Aorta (tissue), 5 donors: ENCODE measurements around the gene NCOA7. TPM values are rescaled to one million over a fixed set of nuclear protein-coding genes. Genes with fewer than 3 reads are reported as not detected.
"Not testable (repeated sequence)": the region's sequence is repeated elsewhere in the genome, so short reads cannot be mapped to it uniquely, and the experiment has no call there.

ENCODE experiments used
- ATAC-seq: fragments of 200-7000 bp; cut with Tn5 transposase; one replicate; pipeline ENCODE4 v1.9.1; 2022; ENCODE audit warnings: moderate library complexity; ENCODE audit not compliant: low FRiP score
- DNase-seq, 2 donors: peaks; one replicate each; pipeline ENCODE4 v3.0.0-alpha.2; 2020
- H3K27ac ChIP-seq, 2 donors: one replicate each; pipeline ENCODE4 v1.5.1; 2013; ENCODE audit warnings: low read length in 2 of 2, mild to moderate bottlenecking in 2 of 2, moderate library complexity in 2 of 2, control low read depth in 1 of 2, inconsistent platforms in 1 of 2, low read depth in 1 of 2
- H3K27me3 ChIP-seq, 2 donors: one replicate each; pipeline ENCODE4 v1.6.1; 2013; ENCODE audit warnings: control low read depth in 1 of 2, low read length in 1 of 2, mild to moderate bottlenecking in 1 of 2, moderate library complexity in 1 of 2; ENCODE audit not compliant: insufficient read depth in 2 of 2, control insufficient read depth in 1 of 2
- H3K36me3 ChIP-seq, 2 donors: one replicate each; pipeline ENCODE4 v1.6.1; 2013; ENCODE audit warnings: control low read depth in 1 of 2, low read length in 1 of 2, mild to moderate bottlenecking in 1 of 2; ENCODE audit not compliant: insufficient read depth in 2 of 2, control insufficient read depth in 1 of 2
- H3K4me1 ChIP-seq, 2 donors: one replicate each; pipeline ENCODE4 v1.6.1; 2013; ENCODE audit warnings: low read length in 2 of 2, control low read depth in 1 of 2, mild to moderate bottlenecking in 1 of 2, moderate library complexity in 1 of 2; ENCODE audit not compliant: insufficient read depth in 2 of 2, control insufficient read depth in 1 of 2
- H3K4me3 ChIP-seq, 2 donors: one replicate each; pipeline ENCODE4 v1.5.1; 2013; ENCODE audit warnings: low read length in 2 of 2, control low read depth in 1 of 2, mild to moderate bottlenecking in 1 of 2
- H3K9me3 ChIP-seq: one replicate; pipeline ENCODE4 v1.6.1; 2013; ENCODE audit warnings: mild to moderate bottlenecking, low read length; ENCODE audit not compliant: control insufficient read depth
- WGBS, 2 donors: extraction: QIAGEN DNeasy Blood & Tissue Kit; methylation state at CpG; one replicate each; pipeline ENCODE4 v1.1.7; 2013; 5-methylcytosine and 5-hydroxymethylcytosine counted together
- intact Hi-C, 2 donors: fragments of 100-400 bp; cut with DNase I; formaldehyde crosslinking; loops; one replicate each; pipeline versions ENCODE4 v1.14.2 to v1.15.0; 2022
- polyA plus RNA-seq, 2 donors: library from polyadenylated mRNA; stranded (reverse); fragments of 200-250 nt; gene quantifications; one replicate each; pipeline ENCODE4 v1.2.3, GENCODE V29; 2013
- total RNA-seq, 2 donors: library from RNA; stranded (reverse); fragmentation: NEBNext Ultra II Directional; extraction: Animal tissue kit (Norgen Biotek cat#: 25700); gene quantifications; one replicate each; pipeline ENCODE4 v1.2.1, GENCODE V29; 2021
- donor health status: healthy with polysubstance abuse.
- donor health status: Bipolar disorder and iron deficiency.
- donor health status: DM: no; HTN: no; CAD: no.
- donor health status: DM: no; HTN: no; CAD: no.
- donor health status: DM: yes; HTN: yes; CAD: no.

Gene NCOA7
- total and polyA plus RNA-seq, 4 donors: 12.3 to 82.1 (median 40.3) TPM

- Histone ChIP-seq H3K27ac (no peak overlapping the region), H3K9me3 (no peaks in the 10 kb centered on the region), H3K4me1 (no peaks in the 10 kb centered on the region), H3K27me3 (no peaks in the 10 kb centered on the region), H3K4me3 (no peak overlapping the region), H3K36me3 (no peaks in the 10 kb centered on the region)
- WGBS, 2 donors: 61 to 80% methylated on average over 2 of the region's 2 CpGs
- ATAC-seq (no peak), DNase-seq (no peak)
- intact Hi-C loops: no loop called here
Observed at GRCh38 chr6:125968493-125968892, 177.7 kb downstream of the NCOA7 start.

GRCh38 chr6:125970760-125971159, 180.0 kb downstream of the NCOA7 start:
- Histone ChIP-seq H3K36me3 (peaks cover 0 to 2% of the 10 kb centered on the region in 2 donors), H3K27me3 (no peaks in the 10 kb centered on the region), H3K27ac (no peak overlapping the region), H3K4me1 (no peaks in the 10 kb centered on the region), H3K4me3 (no peak overlapping the region), H3K9me3 (no peaks in the 10 kb centered on the region)
- 0 to 63% methylated on average over 2 of the region's 2 CpGs for WGBS, 2 donors
- ATAC-seq: no peak
- intact Hi-C loops: loop anchor here (5.0 kb wide), 2 partner anchors 113 to 658 kb away; no protein-coding TSS in a partner anchor
- DNase-seq: no peak

DNA sequence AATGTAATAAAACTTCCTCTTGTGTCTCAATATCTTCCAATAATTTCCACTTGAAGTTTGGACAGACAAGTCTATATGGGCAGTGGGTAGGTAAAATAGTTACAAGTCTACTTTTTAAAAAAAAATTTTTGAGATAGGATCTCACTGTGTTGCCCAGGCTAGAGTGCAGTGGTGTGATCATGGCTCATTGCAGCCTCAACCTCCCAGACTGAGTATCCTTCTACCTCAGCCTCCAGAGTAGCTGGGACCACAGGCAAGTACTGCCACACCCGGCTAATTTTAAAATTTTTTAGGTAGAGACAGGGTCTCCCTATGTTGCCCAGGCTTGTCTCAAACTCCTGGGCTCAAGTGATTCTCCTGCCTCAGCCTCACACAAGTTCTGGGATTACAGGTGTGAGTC, 181.7 kb downstream of the NCOA7 start:
- H3K4me1 ChIP-seq, H3K36me3 ChIP-seq, H3K27me3 ChIP-seq, H3K27ac ChIP-seq, ATAC-seq, H3K9me3 ChIP-seq, H3K4me3 ChIP-seq, DNase-seq: not testable (repeated sequence)
- intact Hi-C loops: loop anchor here (5.0 kb wide), 2 partner anchors 115 to 660 kb away; no protein-coding TSS in a partner anchor
- WGBS, 2 donors: 93 to 98% methylated on average over 1 of the region's 1 CpG

- Histone ChIP-seq H3K9me3 (no peaks in the 10 kb centered on the region), H3K36me3 (peaks cover 0 to 2% of the 10 kb centered on the region in 2 donors), H3K4me3 (no peak overlapping the region), H3K27me3 (no peaks in the 10 kb centered on the region), H3K4me1 (no peaks in the 10 kb centered on the region), H3K27ac (no peak overlapping the region)
- WGBS, 2 donors: 28 to 29% methylated on average over 5 of the region's 5 CpGs
- ATAC-seq (no peak), DNase-seq (no peak)
- intact Hi-C loops: loop anchor here (5.0 kb wide), 2 partner anchors 117 to 662 kb away; no protein-coding TSS in a partner anchor
Observed at GRCh38 chr6:125974214-125974866, 183.6 kb downstream of the NCOA7 start.

- no peak overlapping the region for H3K4me3 ChIP-seq
- no peak for DNase-seq
- no peak for ATAC-seq
- no peak overlapping the region for H3K27ac ChIP-seq
- intact Hi-C loops: no loop called here
- no peaks in the 10 kb centered on the region for H3K27me3 ChIP-seq
- H3K4me1 ChIP-seq: no peaks in the 10 kb centered on the region
- 87 to 89% methylated on average over 3 of the region's 3 CpGs for WGBS, 2 donors
- peaks cover 0 to 2% of the 10 kb centered on the region in 2 donors for H3K36me3 ChIP-seq
- H3K9me3 ChIP-seq: no peaks in the 10 kb centered on the region
Observed at GRCh38 chr6:125979101-125979500, 188.3 kb downstream of the NCOA7 start.

Other genes with a start within 250 kb of the NCOA7 start
- gene HEY2, start 41.3 kb upstream of the NCOA7 start, total RNA-seq: 10 to 100 TPM; 19.1 to 23.9 TPM
- 10 to 100 TPM; 25.0 to 46.1 TPM for gene HEY2, start 41.3 kb upstream of the NCOA7 start, polyA plus RNA-seq
- 10 to 100 TPM; 16.2 to 20.1 TPM for gene HINT3, start 165.8 kb downstream of the NCOA7 start, total RNA-seq
- 10 to 100 TPM; 15.6 to 37.4 TPM for gene HINT3, start 165.8 kb downstream of the NCOA7 start, polyA plus RNA-seq
- gene TRMT11, start 195.6 kb downstream of the NCOA7 start, total RNA-seq: 10 to 100 TPM; 30.4 to 34.3 TPM
- gene TRMT11, start 195.6 kb downstream of the NCOA7 start, polyA plus RNA-seq: 10 to 100 TPM; 13.9 to 23.0 TPM